Breast epithelium (tissue), 3 donors: ENCODE data around the gene GPC6.

Experiments used
- CTCF ChIP-seq, 3 donors: fragments of 450-650 bp; IDR thresholded peaks; one replicate each; pipeline ENCODE4 v1.5.1; 2016 to 2017; ENCODE audit warnings: antibody characterized with exemption in 3 of 3, mild to moderate bottlenecking in 3 of 3, moderate library complexity in 3 of 3
- POLR2A ChIP-seq: fragments of 450-650 bp; IDR thresholded peaks from one replicate; pipeline ENCODE4 v1.6.1; 2016; ENCODE audit warnings: antibody characterized with exemption, mild to moderate bottlenecking, moderate library complexity

GRCh38 chr13:93784191-93784590 lies 557.6 kb downstream of the GPC6 start:
- TF ChIP-seq CTCF (IDR thresholded peaks at IDR 0.05): no peak
- TF ChIP-seq POLR2A: no peak
